Peyer's patch (tissue), 4 donors: ENCODE results near the gene HTRA2. TPM values are rescaled to one million over a fixed set of nuclear protein-coding genes. Genes with fewer than 3 reads are reported as not detected.
"Not testable (repeated sequence)": the region's sequence is repeated elsewhere in the genome, so short reads cannot be mapped to it uniquely, and the experiment has no call there.

ENCODE experiments used
- DNase-seq, 3 donors: peaks; one replicate each; pipeline ENCODE4 v3.0.0-alpha.2; 2017 to 2019
- H3K27ac ChIP-seq, 4 donors: fragments of 200-600 bp; sonication (generic); one replicate each; pipeline ENCODE4 v1.5.1; 2016 to 2019
- H3K27me3 ChIP-seq, 2 donors: fragments of 200-600 bp; sonication (generic); one replicate each; pipeline ENCODE4 v1.5.1; 2019
- H3K36me3 ChIP-seq, 3 donors: fragments of 200-600 bp; sonication (generic); one replicate each; pipeline ENCODE4 v1.5.1; 2016 to 2019
- H3K4me1 ChIP-seq, 4 donors: fragments of 200-600 bp; sonication (generic); one replicate each; pipeline ENCODE4 v1.5.1; 2016 to 2019
- H3K4me3 ChIP-seq, 4 donors: fragments of 200-600 bp; sonication (generic); 1 replicate in 3 of 4; 2 replicates in 1 of 4; pipeline ENCODE4 v1.5.1; 2016 to 2019; ENCODE audit warnings: mild to moderate bottlenecking in 1 of 4
- H3K9me3 ChIP-seq, 4 donors: fragments of 200-600 bp; sonication (generic); one replicate each; pipeline ENCODE4 v1.5.1; 2016 to 2019; ENCODE audit warnings: mild to moderate bottlenecking in 1 of 4
- CTCF ChIP-seq, 6 experiments: fragments of 450-650 bp in 4 of 6; fragments of 200-600 bp in 2 of 6; sonication (generic) in 1 of 6; IDR thresholded peaks; one replicate each; pipeline ENCODE4 v1.5.1; 2017 to 2019; ENCODE audit warnings: antibody characterized with exemption in 6 of 6, mild to moderate bottlenecking in 3 of 6, moderate library complexity in 1 of 6
- POLR2A ChIP-seq, 2 donors: fragments of 450-650 bp; IDR thresholded peaks; one replicate each; pipeline ENCODE4 v1.5.1; 2017; ENCODE audit warnings: antibody characterized with exemption in 2 of 2, mild to moderate bottlenecking in 2 of 2, moderate library complexity in 2 of 2
- total RNA-seq, 4 donors: library from RNA; depleted of rRNA; stranded (reverse); fragments of >200 nt; gene quantifications; one replicate each; pipeline ENCODE4 v1.1.0, GENCODE V29; 2016

The HTRA2 gene
- 10 to 100 TPM; 20.6 to 25.5 (median 24.2) TPM for total RNA-seq

GRCh38 chr2:74529357-74530238 lies at the start of gene HTRA2, which contains the start of gene AUP1:
TSS of gene HTRA2 (plus strand) at chr2:74529933. CDS start at chr2:74530007, 74 bp downstream.
TSS of gene AUP1 (minus strand) at chr2:74529706. CDS start at chr2:74529629, 77 bp downstream.
- TF ChIP-seq CTCF (IDR thresholded peaks at IDR 0.05) (peak in 1 of 6 experiments; percentile 1), POLR2A (IDR thresholded peaks at IDR 0.05) (peak; percentile 79 to 83)
- Histone ChIP-seq H3K27me3 (no peaks in the 10 kb centered on the region), H3K9me3 (no peaks in the 10 kb centered on the region), H3K4me3 (peak within 1 kb of the TSS; percentile 58 to 92 (median 76)), H3K36me3 (peaks cover 0 to 30% (median 0%) of the 10 kb centered on the region in 3 donors), H3K27ac (peak within 1 kb of the TSS; percentile 77 to 94 (median 92)), H3K4me1 (peaks cover 0 to 22% (median 11%) of the 10 kb centered on the region in 4 donors)
- DNase-seq = peak; percentile 98 to 99 (median 98)

GRCh38 chr2:74481431-74481830 lies 48.3 kb upstream of the HTRA2 start:
- H3K9me3 ChIP-seq = no peaks in the 10 kb centered on the region
- DNase-seq = no peak
- H3K36me3 ChIP-seq = peaks cover 0 to 47% (median 0%) of the 10 kb centered on the region in 3 donors
- TF ChIP-seq CTCF (IDR thresholded peaks at IDR 0.05) (no peak), POLR2A (IDR thresholded peaks at IDR 0.05) (no peak)
- peaks cover 0 to 40% (median 13%) of the 10 kb centered on the region in 4 donors for H3K4me1 ChIP-seq
- peak overlapping the region; percentile 77 to 87 (median 80) for H3K4me3 ChIP-seq
- H3K27ac ChIP-seq = peak overlapping the region in 2 of 4 donors; percentile 93
- H3K27me3 ChIP-seq = no peaks in the 10 kb centered on the region

- Histone ChIP-seq H3K9me3 (no peaks in the 10 kb centered on the region), H3K27me3 (no peaks in the 10 kb centered on the region), H3K4me1 (peaks cover 0 to 36% (median 13%) of the 10 kb centered on the region in 4 donors), H3K4me3 (peak overlapping the region; percentile 77 to 87 (median 80)), H3K36me3 (peaks cover 0 to 43% (median 0%) of the 10 kb centered on the region in 3 donors), H3K27ac (peak overlapping the region; percentile 86 to 93 (median 92))
- DNase-seq = no peak
- TF ChIP-seq CTCF (IDR thresholded peaks at IDR 0.05) (no peak), POLR2A (IDR thresholded peaks at IDR 0.05) (no peak)
Observed at GRCh38 chr2:74481961-74482800, 47.6 kb upstream of the HTRA2 start.

GRCh38 chr2:74482801-74483674 lies 46.7 kb upstream of the HTRA2 start, which contains the start of the genes CCDC142 and TTC31:
TSS of gene CCDC142 (minus strand) at chr2:74482998. CDS start at chr2:74482837, 161 bp downstream.
TSS of gene TTC31 (plus strand) at chr2:74483081. CDS start at chr2:74483096, 15 bp downstream.
- TF ChIP-seq CTCF (IDR thresholded peaks at IDR 0.05) (peak; percentile 73 to 94 (median 90)), POLR2A (IDR thresholded peaks at IDR 0.05) (peak; percentile 56 to 63)
- H3K4me1 ChIP-seq = peaks cover 0 to 31% (median 13%) of the 10 kb centered on the region in 4 donors
- peak; percentile 96 to 99 (median 97) for DNase-seq
- peak within 1 kb of the TSS; percentile 77 to 87 (median 80) for H3K4me3 ChIP-seq
- no peaks in the 10 kb centered on the region for H3K9me3 ChIP-seq
- H3K36me3 ChIP-seq = peaks cover 0 to 44% (median 0%) of the 10 kb centered on the region in 3 donors
- peak within 1 kb of the TSS; percentile 86 to 93 (median 92) for H3K27ac ChIP-seq
- no peaks in the 10 kb centered on the region for H3K27me3 ChIP-seq

GRCh38 chr2:74483675-74484164 lies 46.0 kb upstream of the HTRA2 start:
- not testable (repeated sequence) for H3K9me3 ChIP-seq, DNase-seq, H3K27me3 ChIP-seq
- Histone ChIP-seq H3K4me3 (peak overlapping the region; percentile 77 to 87 (median 80)), H3K27ac (peak overlapping the region in 3 of 4 donors; percentile 86 to 93 (median 92)), H3K4me1 (peaks cover 3 to 31% (median 13%) of the 10 kb centered on the region in 4 donors), H3K36me3 (peaks cover 0 to 43% (median 0%) of the 10 kb centered on the region in 3 donors)
